Hematopoietic multipotent progenitor cell treated with erythropoietin and hydrocortisone succinate and interleukin-3 and kit ligand, for 17 days (in vitro differentiated cells): Measurements from ENCODE around the gene DAPK1.
A peak's percentile ranks its signal among the peaks of the same experiment; 100 is the strongest.
"Not testable (repeated sequence)": the region's sequence is repeated elsewhere in the genome, so short reads cannot be mapped to it uniquely, and the experiment has no call there.

ENCODE experiments used
- DNase-seq: peaks from one replicate; pipeline ENCODE4 v3.0.0-alpha.2; 2015; ENCODE audit warnings: low spot score

The DAPK1 gene

GRCh38 chr9:87543251-87543650, 45.6 kb downstream of the DAPK1 start:
- DNase-seq, result no peak

DNA sequence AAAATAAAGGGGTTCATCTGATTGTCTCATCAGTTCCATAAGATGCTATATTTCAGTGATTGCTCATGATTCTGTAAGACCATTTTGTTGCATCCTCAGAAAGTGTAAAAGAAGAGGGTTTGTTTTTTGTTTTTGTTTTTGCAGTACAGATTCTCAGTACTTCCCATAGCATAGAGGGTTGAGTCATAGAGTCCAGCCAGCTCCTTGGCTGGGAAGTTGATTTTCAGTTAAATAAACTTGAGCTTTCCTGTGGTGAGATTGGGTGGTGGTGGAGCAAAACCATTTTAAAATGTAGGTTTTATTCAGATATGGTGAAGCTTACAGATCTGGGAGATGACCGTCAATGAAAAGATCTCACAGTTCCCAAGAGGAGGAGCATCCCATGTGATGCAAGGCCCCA, 48.2 kb downstream of the DAPK1 start:
- DNase-seq, result no peak

DNA sequence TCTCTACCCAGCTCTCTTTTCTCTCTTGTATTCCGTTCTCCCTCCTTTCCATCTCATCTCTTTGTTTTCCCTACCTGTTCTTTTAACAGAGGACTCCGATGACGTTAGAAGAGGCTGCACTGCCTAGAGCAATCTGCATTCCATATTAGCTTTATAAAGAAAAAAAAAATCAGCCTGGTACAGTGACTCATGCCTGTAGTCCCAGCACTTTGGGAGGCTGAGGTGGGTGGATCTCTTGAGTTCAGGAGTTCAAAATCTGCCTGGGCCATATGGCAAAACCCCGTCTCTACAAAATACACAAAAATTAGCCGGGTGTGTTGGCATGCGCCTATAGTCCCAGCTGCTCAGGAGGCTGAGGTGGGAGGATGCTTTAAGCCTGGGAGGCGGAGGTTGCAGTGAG, 49.0 kb downstream of the DAPK1 start:
- DNase-seq, result no peak

GRCh38 chr9:87547671-87548081, 50.0 kb downstream of the DAPK1 start:
- DNase-seq, result no peak

DNA sequence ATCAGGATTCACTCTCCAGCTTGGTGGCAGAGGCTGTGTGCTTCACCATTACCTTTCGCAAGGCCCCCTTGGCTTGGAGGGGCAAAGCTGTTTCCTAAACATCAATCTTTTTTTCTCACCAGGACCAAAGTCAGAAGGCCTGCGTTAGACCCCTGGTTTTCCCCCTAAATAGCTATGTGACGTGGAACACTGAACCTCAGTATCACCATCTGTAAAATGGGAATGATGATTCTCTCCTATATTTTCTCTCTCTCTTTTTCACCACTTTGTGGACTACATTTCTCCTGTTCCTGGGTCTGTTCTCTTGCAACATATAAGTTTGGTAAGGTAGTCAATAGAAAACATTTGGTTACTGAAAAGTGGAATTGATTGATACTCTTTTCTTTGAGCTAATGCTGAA, 50.5 kb downstream of the DAPK1 start:
- no peak for DNase-seq

GRCh38 chr9:87549088-87549487, 51.4 kb downstream of the DAPK1 start:
- not testable (repeated sequence) for DNase-seq

GRCh38 chr9:87549791-87550190, 52.1 kb downstream of the DAPK1 start:
- DNase-seq, result no peak

DNA sequence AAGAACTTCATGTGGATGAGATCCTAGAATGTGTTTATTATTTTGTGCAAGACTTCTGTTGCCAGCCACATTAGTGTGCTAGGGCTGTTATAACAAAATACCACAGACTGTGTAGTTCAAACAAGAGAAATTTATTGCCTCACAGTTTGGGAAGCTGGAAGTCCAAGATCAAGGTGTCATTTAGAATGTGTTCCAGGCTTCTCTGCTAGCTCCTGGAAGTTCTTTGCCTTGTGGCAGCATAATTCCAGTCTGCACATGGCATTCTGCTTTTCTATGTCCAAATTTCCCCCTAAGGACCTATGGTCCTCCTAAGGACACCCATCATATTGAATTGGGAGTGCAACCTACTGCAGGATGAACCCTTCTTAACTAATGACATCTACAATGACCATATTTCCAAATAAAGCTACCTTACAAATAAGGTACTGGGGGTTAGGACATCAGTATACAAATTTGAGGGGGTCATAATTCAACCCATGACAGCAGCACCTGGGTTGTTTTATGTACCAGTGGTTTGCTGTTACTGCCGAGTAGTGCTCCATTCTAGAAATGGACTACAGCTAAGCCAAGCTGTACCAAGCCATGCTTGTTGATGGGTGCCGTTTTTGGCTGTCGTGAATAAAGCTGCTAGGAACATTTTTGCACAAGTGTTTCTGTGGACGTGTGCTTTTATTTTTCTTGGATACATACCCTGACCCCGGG, 52.7 kb downstream of the DAPK1 start:
- DNase-seq, result no peak

GRCh38 chr9:87551772-87552217, 54.1 kb downstream of the DAPK1 start:
- DNase-seq, result peak; percentile 24

GRCh38 chr9:87554171-87554910, 56.7 kb downstream of the DAPK1 start:
- no peak for DNase-seq

DNA sequence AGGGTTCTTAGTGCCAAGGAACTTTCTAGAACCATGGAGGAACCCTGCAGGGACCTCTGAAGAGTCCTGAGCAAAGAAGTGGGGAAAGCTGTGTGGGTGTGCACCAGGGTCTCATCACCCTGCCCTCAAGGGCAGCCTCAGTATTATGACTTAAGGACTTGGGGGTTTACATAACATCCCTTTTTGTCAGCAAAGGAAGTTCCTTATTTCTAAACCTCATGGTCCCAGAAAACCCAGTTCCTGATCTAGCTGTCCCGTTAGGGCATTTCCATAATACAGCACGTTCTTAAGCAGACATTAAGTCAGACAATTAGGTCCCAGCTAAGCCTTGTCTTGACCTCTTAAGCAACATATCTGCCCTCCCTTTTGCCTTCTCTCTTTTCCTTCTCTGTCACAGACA, 57.3 kb downstream of the DAPK1 start:
- DNase-seq, result no peak

DNA sequence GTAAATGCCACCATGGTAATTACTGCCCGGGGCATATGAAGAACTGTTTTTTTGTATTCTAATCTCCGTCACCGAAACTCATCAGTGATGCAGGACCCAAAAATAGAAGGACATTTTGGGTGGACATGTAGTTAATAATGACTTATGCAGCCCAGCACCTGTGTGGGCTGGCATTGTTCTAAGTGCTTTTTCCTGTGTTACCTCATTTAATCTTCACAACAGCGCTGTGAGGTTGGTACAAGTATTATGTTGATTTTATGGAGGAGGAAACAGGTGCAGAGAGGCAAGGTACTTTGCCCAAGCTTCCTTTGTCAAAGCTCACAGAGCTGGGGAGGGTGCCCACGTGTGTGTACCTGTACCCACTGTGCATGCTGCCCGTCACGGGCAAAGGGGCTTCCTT, 58.4 kb downstream of the DAPK1 start:
- DNase-seq, result no peak

DNA sequence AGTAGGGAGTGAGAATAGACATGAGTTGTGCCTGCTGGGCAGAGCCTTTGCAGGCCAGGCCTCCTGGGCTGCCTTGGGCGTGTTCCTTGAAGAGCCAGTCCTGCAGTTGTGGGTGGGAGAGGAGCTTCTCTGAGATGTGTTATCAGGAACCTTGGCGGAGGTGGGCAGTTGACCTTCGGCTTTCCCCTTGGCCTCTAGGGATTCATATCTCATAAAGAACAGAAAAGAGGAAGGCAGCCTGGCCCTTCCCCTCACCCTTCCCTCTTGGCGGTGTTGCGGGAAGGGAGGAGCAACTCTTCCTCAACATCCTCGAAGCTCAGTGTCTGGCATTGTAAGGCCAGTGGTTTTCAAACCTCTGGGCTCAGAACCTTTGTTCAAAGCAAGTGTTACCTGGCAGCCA, 59.2 kb downstream of the DAPK1 start:
- DNase-seq, result no peak

DNA sequence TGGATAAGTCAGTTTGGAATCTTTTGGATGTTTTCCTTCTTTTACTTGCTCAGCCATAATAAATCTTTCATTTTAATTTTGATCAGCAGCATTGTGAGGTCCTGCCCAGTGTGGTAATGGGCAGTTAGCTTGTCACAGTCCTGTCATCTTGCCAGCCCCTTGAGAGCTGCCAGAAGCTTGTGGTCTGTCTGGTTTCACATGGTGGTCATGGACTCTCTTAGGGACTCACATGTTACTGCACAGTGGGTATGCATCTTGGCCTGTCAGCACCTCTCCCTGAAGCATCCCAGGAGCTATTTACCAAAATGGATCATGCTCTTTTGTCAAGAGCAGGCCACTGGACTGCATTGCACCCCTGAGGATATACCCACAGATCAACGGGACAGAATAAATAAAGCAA, 60.3 kb downstream of the DAPK1 start:
- no peak for DNase-seq

GRCh38 chr9:87558606-87559190, 61.0 kb downstream of the DAPK1 start:
- no peak for DNase-seq

GRCh38 chr9:87562062-87562461, 64.4 kb downstream of the DAPK1 start:
- no peak for DNase-seq

- DNase-seq, result no peak
Measured at GRCh38 chr9:87562530-87563170, 65.0 kb downstream of the DAPK1 start.

- DNase-seq, result no peak
Measured at GRCh38 chr9:87564111-87564510, 66.4 kb downstream of the DAPK1 start.

- DNase-seq, result no peak
Measured at GRCh38 chr9:87564791-87565241, 67.1 kb downstream of the DAPK1 start.

DNA sequence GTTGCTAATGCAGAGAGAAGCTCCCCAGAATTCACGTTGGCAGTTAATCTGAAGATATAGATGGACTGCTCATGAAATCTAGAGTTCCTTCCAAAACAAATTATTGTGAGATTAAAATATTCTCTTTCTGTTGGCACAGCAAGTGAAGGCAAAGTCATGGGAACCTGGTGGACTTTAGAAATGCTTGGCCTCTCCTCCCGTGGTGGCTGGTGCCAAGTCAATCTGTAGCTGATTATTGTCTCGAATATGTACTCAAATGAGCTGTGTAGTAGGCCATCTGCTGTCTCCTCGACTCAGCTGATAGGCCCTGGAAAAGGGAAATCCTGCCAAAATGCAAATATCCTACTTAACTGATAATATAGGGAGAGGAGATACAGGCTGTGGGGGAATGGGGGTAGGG, 69.3 kb downstream of the DAPK1 start:
- DNase-seq, result no peak

GRCh38 chr9:87567571-87567970, 69.9 kb downstream of the DAPK1 start:
- no peak for DNase-seq

DNA sequence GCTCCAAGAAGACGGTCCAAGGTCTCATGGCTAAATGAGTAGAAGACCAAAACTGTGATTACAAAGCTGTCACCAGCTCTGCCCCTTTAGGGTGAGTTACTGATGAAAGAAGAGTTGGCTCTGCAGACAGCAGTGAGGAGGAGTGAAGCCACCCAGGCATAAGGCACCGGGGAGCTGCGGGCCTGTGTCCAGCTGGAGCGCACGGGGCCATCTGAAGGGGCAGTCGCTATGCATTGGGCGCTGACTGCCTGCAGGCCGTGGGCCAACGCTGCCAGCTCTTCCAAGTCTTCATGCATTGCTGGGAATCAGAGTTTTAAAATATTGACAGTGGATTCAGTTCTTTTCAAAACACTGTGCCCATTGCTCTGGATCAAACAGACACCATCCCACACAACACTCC, 70.3 kb downstream of the DAPK1 start:
- no peak for DNase-seq

DNA sequence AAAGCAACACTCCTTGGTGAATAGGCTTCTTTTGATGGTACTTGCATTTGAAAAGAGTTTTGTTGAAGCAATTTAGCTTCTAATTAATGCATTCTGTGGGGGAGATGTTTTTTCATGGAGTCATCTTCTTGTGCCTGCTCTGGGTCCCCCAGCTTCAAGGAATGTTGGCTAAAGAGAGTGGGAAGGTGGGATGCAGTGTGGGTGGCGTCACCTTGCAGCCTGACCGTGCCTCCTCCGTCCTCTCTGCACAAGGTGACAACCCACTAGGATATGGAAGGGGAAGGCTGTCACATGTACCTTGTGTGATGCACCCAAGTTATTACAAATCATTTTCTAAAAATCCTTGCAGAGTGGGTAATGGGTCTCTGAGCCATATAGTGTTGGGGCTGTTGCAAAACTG, 70.7 kb downstream of the DAPK1 start:
- DNase-seq, result no peak
